DMS79 treated with DMSO at 0.1 percent for 48 hours (cell line): ENCODE data around the gene SLC30A9.
A peak's percentile ranks its signal among the peaks of the same experiment; 100 is the strongest.

Source experiments
- DNase-seq: peaks from one replicate; lab custom pipeline; 2025; lab: John Stamatoyannopoulos, UW

SLC30A9 gene

DNA sequence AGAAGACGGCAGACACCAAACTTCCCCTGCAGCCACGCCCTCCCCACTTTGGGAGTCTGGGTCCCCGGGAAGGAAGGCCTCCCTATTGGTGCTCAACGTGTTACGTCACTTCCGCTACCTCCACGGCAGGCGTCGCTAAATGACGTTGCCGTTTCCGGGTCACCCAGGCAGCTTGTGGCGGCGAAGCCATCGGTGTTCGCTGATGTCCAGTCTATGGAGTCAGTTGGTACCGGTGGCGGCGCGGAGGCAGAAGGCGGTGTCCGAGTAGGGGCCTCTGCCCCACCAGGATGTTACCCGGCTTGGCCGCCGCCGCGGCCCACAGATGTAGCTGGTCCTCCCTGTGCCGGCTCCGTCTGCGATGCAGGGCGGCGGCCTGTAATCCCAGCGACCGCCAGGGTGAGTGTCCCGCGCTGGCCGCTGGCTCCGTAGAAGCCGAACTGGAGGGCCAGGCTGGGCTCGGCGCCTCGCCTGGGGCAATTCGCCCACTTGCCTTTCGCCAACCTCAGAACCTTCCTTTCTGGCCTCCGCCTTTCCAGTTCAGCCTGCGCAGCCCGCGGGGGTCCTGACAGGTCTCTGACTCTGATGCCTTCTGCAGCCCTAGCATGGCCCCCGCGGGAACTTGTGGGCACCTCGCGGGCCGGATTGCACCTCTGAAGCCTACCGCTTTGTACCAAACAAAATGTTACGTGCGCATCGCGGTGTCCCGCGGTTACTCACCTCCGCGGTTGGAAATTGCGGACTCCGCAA, at the start of gene SLC30A9:
Gene SLC30A9, plus strand, starts transcription at position 166 of the 747 bp plus-strand sequence. Its CDS starts 122 bp downstream, at position 288.
- peak; percentile 54 for DNase-seq

DNA sequence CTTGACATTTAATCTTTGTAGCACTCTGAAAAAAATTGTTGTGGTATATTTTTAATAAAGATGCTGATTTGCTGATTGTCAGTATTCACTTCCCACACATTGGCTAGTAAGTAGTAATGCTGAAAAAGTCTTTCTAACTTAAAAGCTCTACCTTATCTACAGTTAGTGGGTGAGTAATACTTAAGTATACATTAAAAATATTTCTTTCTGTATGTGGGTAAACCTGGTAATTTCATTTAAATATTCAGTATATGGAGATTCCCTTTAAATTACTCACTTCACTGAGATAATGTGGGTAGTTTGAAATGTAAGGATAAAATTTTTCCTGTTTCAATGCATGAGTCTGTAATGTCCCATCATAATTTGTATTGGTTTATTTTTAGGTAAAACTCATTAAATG, 49.5 kb upstream of the SLC30A9 start:
- DNase-seq: no peak

DNA sequence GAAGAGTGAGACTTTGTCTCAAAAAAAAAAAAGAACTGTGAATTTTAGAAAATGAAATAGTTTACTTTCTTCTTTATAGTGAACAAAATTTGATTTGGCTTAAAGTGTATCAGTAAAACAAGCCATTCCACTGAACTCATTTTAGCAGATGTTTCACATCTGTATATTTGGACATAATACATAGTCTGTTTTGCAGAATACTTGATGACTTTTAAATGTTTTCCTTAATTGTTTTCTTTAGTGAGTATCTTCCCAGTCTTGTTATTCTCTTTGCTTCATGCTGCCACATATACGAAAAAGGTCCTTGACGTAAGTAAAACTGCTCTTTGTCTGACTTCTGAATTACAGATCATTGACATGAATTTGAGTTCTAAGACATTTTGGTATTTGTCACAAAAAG, 46.8 kb upstream of the SLC30A9 start:
- DNase-seq: no peak

DNA sequence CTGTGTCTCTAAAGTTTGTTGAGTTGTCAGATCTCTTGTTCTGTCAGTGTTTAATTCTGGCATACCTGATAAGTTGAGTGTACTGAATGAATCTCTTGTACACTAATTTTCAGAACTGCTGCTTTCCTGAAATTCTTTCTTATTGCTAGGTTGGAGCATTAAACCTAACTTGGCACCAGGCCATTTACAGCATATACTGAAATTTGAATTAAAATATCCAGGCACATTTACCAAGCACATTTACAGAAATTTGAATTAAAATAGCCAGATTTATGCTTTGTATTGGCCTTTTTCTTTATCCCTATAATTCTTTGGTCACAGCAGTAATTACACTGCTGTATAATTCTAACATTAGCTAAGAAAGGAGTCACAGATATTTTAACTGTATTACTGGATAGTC, 46.2 kb upstream of the SLC30A9 start:
- DNase-seq: no peak

DNA sequence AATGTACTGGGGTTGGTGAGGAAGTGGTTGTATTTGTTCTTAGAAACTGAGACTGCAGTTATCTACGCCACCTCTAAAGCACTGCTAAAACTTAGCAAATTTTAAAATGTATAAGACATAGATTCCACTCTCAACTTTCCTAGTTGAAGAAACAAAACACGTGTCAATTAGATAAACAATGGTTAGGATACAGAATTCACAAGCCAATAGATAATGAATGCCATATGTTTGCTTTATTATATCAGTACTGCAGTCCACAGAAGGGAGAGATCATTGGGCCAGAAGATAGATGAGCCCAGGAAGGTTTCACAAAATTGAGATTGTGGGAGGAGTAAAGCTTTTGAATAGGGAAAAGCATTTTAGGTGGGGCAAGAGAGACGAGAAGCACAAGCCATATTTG, 40.8 kb upstream of the SLC30A9 start:
- no peak for DNase-seq

DNA sequence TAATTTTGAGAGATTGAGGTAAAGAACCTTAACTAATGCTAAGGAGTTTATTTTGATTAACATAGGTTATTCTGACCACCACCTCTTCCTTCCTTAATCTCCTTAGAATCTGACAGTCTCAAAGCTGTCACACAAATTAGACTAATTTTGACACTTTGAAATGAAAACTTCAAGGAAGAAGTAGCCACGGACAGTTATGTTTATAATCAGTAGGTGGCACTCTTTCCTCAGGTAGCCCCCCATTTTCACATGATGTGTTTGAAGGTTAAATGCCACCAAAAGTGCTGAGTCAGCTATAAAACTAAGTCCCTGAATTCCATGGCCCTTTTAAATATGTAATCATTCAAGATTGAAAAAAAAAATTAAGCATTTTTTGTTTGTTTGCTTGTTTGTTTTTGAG, 32.7 kb upstream of the SLC30A9 start:
- no peak for DNase-seq

DNA sequence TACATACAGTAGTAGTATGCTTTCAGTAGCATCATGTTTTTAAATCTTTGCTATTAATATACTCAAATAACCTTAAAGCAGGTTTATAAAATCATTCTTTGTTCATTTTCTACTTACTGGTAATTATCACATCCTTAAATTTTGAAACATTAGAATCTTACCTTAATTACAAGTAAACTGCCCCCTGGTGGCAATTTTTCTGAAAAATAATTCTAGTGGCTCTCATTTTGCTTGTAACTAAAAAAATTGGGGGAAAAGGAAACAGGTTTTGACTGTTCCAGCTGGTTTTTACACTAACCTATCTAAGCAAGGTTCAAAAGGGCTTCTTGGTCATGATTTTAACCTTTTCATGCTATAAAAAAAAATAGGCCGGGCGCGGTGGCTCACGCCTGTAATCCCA, 27.2 kb upstream of the SLC30A9 start:
- no peak for DNase-seq

DNA sequence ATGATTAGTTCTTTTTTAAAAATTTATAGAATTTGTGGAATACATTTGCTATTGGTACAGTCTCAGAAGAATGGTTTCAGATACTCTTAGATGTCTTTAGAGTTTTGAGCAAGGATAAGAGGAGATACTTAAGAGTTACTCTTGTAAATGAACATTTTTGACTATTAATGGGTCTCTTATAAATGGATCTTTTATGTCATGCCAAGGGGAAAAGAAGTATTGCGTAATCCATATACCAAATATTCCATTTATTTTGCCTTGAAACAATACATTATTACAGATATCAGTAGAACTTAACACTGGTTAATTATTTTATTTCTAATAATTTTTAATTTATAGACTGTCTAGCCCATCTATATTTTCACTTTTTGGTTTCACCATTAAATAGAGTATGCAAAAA, 25.9 kb upstream of the SLC30A9 start:
- DNase-seq: no peak

DNA sequence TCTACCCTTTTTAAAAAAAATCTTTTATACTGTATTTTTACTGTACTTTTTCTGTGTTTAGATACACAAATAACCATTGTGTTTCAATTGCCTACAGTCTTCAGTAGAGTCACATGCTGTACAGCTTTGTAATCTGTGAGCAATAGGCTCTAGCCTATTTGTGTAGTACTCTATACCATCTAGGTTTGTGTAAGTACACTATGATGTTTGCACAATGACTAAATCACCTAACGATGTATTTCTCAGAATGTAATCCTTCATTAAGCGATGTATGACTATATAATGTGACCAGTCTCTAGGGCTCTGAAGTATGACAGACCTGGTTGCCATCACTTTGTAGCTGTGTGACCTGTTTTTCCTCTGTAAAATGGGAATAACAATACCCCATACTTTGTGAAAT, 22.9 kb upstream of the SLC30A9 start:
- DNase-seq: no peak

DNA sequence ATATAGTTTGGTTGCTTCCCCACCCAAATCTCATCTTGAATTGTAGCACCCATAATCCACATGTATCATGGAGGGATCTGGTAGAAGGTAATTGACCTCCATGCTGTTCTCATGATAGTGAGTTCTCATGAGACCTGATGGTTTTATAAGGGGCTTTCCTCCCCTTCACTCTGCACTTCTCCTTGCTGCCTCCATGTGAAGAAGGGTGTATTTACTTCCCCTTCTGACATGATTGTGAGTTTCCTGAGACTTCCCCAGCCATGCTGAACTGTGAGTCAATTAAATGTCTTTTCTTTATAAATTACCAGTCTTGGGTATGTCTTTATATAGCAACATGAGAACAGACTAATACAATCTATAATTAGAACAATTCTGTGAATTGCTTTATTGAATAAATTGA, 20.7 kb upstream of the SLC30A9 start:
- no peak for DNase-seq

DNA sequence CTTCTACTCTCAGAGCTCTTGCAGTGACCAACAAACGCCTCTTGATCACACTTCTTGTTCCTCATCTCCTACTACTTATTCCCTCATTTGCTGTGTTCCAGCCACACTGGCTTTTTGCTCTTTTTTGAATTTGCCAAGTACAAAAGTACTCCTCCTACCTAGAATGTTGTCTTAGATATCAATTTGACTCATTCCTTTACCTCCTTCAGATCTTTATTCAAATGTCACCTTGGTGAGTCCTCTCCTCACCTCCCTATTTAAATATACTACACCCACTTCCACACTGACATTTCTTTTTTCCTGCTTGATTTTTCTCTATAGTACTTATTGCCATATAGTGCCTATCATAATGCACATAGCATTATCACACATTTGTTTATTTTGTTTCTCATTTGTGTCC, 15.0 kb upstream of the SLC30A9 start:
- DNase-seq: no peak

DNA sequence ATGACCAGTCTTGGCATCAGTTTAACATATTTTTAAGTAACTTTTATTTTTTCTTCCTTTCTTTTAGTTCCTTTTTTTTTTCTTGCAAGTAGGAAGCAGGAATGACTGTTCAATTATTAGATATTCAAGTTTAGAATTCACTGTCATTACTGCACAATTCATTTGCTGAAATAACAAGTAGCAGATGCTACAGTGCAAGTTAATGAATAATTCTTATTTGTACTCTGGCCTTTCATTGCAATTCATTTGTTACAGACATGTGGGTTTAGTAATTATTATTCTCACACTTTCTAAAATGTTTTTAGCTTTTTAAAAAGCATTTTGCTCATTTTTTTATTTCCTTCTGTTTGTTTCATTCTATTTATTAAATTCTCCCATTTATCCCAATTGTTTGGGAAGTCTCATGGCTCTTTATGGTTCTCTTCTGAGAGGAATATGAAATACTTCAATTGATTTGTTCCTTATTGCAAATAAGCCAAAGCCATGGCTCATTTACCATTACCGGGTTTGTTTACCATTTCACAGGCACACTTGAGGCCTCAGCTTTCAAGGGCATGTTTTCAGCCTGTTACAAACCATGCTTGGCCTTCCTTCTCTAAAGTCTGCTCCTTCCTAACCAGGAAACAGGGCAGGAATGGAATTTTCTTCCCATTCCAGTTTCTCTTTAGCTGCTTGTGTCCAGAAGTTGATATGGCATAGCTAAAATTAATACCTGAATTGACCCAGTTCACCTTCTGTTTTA, 13.4 kb upstream of the SLC30A9 start:
- peak; percentile 43 for DNase-seq

DNA sequence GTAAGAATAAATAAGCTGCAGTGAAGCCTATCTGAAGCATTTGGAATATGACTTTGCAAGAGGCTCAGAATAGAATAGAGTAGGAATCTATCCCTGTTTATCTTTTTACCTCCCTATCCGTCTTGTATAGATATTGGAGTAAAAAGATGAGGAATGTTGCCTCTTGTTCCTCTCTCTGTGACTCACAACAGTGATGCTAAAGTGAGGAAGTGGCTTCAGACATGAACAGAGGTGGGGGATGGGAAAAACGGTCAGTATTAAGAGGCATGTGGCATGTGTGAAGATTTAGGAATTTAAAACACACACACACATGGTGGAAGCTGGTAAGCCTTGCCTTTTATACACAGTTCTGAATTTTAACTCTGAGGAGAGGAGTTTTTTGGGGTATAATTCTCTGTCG, 12.6 kb upstream of the SLC30A9 start:
- no peak for DNase-seq

DNA sequence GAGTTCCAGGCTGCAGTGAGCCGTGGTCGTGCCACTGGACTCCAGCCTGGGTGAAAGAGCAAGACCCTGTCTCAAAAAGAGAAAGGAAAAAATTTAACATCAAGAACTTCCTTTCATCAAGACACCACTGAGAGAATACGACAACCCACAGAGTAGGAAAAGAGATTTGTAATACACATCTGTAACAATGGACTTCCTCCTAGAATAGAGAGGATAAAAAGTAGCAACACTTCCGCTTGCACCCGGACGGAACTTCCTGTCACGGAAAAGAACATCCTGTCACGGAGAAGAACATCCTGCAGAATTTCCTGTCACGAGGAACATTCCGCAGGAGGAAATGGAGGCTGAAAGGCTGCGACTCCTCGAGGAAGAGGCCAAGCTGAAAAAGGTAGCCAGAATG, 8.9 kb upstream of the SLC30A9 start, which contains the start of gene DCAF4L1:
Gene DCAF4L1, plus strand, starts transcription at position 301 of the 400 bp plus-strand sequence. Its CDS starts 37 bp downstream, at position 338.
- DNase-seq: no peak

DNA sequence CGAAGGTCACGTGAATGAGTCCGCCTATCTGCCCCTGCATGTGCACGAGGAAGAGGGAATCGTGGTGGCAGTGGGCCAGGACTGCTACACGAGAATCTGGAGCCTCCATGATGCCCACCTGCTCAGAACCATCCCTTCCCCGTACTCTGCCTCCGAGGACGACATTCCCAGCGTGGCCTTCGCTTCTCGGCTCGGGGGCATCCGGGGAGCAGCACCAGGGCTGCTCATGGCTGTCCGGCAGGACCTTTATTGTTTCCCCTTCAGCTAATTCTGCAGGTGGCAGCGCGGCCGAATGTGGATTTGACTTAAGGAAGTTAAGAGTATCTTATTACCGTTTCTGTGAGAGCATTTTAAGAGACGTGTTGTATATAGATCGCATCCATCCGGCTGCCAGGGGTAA, 7.6 kb upstream of the SLC30A9 start:
- no peak for DNase-seq

DNA sequence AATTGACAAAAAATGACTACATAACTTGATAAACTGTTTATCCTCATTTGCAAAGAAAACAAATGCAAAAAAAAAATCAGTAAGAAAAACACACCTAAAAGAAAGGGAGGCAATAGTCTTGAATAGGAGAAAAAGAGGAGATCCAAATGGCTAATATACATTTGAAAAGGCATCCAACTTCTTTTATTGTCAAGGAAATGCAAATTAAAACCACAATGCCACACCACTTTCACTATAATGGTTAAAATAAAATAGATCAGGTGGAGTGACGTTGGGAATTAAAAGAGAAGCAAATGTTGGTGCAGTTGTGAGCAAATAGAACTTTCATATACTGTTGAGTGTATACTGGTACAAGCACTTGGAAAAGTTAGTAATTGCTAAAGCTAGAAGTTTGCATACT, 5.2 kb upstream of the SLC30A9 start:
- DNase-seq: no peak

DNA sequence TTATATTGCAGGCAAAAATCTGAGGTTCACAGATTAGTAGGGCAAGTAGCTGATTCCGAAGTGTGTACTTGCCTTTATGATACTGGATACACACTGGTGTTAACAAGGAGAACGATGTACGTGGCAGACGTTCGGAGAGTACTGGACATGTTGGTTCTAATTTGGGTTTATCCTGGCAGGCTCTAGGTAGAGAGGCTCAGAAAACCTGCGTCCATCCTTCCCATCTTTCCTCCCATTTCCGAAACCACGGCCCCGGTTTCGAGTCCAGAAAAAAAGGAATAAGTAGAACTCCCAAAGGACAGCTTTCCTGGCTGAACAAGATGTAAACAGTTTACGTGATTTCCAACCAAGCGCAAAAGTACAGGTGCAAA, 351 bp upstream of the SLC30A9 start:
- no peak for DNase-seq

DNA sequence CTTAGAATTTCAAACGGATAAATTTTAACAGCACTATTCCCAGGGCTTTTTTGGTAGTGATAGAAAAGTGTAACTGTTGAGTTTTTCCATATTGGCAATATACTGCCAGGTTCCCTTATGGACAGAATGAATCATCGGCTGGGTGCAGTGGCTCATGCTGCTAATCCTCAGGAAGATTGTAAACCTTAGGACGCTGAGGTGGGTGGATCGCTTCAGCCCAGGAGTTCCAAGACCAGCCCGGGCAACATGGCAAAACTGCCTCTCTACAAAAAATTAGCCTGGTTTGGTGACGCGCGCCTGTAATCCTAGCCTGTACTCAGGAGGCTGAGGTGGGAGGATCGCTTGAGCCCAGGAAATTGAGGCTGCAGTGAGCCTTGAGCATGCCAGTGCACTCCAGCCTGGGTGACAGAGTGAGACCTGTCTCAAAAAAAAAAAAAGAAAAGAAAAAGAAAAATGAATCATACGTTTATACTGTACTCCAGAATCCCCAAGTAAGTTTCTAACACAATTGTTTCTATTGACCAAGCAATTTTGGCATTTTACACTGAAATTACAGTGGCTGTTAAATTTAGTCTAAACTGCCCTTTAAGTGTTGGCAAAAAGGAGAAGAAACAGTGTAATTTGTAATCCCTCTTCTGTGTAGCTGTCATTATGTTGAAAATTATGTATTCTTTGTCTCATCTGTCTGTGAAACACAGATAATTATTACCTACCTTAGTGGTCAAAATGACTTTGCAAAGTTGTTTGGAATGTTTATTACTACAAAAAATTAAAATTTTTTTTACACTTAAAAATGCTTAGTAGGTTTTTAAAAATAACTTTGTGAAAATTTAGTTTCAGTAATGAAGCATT, 1.8 kb downstream of the SLC30A9 start:
- no peak for DNase-seq

DNA sequence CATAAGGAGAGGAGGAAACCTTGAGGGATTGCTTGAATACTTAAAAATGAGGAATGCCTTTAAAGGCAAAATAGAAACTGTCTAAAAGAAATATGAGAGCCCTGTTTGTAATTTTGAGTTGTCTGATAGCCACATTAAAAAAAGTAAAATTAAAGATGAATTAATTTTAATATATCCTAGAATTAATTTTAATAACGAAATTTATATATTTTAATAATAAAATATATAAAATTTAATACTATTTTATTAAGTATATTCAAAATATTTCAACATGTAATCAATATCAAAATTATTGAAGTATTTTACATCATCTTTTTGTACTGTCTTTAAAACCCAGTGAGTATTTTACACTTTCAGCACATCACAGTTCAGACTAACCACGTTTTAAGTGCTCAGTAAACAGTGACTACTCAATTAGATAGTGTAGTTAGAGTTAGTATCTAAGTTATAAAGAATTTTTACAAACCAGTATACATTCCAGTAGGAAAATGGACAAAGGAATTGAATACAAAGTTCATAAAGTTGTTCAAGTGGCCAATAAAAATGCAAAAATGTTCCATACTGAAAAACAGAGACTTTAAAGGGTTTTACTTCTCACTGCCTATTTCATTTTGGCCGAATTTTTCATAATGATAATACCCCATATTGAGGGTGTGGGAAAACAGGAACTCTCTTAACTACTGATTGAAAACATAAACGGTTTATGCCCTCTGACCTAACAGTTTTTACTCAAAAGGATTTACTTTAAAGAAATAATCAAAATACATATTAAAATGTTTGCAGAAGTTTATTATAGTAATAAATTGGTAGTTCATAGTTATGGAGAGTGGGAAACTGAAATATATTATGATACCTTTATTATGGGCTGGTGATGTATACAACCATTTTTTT, 2.9 kb downstream of the SLC30A9 start:
- no peak for DNase-seq

DNA sequence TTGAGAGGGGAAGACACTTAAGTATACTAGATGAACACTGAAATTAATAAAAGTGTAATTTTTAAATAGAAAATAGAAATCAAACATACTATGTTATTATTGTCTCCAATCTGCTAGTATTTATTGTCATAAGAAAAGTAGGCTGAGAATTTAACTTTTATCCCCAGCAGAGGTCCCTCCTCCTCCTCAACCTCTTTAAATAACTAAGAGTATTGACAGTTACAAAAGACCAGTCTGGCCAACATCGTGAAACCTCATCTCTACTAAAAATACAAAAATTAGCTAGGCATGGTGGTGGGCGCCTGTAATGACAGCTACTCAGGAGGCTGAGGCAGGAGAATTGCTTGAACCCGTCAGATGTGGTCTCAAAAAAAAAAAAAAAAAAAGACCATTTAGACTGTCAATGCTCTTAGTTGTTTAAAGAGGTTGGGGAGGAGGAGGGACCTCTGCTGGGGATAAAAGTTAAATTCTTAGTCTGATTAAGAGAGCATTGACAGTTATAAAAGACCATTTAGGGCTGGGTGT, 4.2 kb downstream of the SLC30A9 start:
- DNase-seq: no peak

DNA sequence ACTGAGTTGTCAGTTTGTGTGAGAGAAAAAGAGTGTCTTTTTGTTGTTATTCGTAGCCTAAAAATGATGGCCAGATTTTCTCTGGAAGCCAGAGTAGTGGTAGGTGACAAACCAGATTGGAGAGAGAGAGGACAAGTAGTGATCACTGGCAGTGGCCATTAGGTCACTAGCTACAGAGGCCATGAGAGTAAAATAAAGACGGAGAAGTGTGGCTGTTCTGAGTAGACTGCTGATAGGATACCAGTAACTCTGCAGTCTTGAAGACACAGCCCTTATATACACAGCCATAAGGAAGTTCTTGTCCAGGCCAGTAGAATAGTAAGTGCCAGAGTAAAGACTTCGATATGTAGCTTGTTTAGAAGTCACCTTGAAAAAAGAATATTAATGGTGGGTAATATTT, 7.7 kb downstream of the SLC30A9 start:
- no peak for DNase-seq
